NCI-H1417 treated with DMSO at 0.1 percent for 48 hours (cell line): ENCODE results near the gene UNC13B.
"Not testable (repeated sequence)": the region's sequence is repeated elsewhere in the genome, so short reads cannot be mapped to it uniquely, and the experiment has no call there.

ENCODE experiments used
- DNase-seq: peaks from one replicate; lab custom pipeline; 2025; lab: John Stamatoyannopoulos, UW

UNC13B gene

DNA sequence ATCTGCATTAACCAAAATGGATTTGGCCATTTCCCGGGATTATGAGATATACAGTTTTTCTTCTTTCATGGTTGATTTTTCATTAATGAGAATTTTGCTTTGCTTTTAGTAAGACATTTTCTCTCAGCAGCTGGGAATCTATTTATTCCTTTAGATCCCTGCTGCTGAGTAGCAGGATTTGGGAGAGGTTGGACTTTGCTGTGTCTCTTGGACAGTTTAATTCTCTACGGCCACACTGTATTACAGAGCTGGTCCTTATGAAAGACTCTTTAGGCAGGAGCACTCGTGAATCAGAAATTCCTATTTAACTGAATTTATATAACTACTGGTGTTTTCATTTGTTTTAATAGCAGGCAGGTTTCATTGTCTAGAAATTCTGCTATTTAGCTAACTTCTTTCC, 1.6 kb downstream of the UNC13B start:
- no peak for DNase-seq

DNA sequence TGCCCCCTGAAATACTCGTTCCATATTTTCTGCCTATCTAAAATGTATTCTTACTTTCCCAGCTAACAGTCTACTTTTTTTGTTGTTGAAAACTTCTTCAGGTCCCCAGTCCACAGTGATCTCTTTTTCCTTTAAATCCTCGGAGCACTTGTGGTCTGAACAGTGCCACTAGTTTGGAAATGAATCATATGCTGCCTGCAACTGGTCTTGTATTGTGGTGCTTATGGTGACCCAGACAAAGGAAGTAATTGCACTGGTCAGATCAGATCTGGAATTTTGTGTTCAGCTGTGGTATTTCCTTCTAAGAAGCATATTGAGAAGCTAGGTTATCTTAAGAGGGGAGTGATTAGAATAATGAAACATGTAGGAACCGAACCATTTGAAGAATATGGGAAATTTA, 2.9 kb downstream of the UNC13B start:
- DNase-seq: no peak

DNA sequence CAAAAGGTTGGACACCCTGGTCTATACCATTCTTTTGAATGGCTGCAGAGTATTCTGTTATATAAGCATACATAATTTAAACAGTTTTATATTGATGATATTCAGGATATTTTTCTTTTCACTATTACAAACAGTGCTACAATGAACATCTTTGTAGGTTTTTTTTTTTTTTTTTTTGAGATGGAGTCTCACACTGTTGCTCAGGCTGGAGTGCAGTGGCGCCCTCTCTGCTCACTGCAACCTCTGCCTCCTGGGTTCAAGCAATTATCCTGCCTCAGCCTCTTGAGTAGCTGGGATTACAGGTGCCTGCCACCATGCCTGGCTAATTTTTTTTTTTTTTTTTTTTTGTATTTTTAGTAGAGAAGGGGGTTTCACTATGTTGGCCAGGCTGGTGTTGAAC, 5.6 kb downstream of the UNC13B start:
- not testable (repeated sequence) for DNase-seq

DNA sequence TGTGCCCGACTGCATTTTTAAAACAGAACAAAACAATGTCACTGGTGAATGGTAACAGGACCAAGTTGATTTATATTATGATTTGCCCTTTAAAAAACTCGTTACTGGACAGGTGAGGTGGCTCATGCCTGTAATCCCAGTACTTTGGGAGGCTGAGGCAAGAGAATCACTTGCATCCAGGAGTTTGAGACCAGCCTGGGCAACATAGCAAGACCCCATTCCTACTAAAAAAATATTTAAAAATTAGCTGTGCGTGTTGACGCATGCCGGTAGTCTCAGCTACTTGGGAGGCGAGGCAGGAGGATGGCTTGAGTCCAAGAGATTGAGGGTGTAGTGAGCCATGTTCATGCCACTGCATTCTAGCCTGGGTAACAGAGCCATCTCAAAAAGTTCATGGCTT, 7.2 kb downstream of the UNC13B start:
- DNase-seq: no peak

DNA sequence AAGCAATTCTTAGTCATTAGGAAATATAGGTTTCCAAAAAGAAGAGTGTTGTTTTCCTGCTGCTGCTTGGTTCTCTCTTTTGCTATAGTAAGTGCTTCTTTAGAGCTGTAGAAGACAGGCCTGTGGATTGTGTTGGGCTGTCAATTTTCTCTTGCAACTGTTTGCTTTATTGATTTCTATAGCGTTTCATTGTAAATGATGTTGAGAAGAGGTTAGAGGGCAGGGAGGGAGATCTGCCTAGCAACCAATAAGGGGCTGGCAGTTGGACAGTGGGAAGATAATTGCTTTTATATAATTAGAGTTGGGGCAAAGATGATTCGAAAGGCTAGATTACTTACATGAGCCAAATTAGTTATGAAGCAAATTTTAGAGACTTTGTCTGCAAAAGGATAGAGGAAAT, 11.1 kb downstream of the UNC13B start:
- peak; percentile 25 for DNase-seq

DNA sequence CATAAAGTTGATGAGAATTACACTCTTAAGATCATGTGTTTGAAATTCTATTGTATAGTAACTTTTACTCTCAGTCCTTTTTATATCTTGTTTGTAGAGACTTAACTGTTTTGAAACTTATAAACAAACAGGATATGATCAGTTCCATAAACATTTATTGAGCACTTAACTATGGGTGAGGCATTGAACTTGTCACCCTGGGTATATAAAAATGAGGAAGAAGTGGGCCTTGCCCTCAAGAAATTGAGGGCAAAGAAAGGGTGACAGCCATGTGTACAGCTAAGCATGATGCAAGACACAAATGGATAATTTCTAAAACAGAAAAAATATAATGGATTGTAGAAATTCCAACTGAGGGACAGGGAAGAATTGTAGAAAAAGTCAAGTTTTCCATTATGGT, 15.7 kb downstream of the UNC13B start:
- no peak for DNase-seq

DNA sequence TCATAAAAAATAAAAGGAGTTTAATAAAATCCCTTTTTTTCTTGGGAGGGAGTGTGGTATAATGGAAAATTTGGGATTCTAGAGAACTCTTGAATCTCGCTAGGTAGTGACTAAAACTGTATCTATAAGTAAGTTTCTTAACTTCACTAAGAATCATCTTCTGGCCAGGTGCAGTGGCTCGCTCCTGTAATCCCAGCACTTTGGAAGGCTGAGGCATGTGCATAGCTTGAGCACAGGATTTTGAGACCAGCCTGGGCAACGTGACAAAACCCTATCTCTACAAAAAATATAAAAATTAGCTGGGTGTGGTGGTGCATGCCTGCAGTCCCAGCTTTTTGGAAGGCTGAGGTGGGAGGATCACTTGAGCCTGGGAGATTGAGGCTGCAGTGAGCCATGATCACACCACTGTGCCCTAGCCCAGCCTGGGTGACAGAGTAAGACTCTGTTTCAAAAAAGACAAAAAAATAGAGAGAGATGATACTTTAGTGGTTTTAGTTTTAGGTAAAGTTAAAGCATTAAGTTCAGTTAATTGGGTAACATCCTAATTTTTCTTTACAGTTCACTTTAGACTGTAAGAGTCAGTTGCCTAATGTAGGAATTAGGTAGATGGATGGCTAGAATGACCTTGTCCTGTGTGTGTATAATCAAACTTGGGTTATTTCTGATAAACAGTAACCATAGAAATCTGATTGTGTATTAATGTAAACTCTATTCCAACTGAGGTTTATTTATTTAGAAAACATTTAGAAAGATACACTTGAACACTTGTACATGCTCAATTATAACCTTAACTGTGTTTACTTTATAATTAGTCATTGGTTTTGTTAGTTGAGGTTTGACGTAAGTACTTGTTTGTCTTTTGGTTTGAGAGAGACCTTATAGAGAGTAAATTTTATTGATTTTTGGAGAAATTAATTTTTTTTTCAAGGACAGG, 17.8 kb downstream of the UNC13B start:
- DNase-seq: no peak

DNA sequence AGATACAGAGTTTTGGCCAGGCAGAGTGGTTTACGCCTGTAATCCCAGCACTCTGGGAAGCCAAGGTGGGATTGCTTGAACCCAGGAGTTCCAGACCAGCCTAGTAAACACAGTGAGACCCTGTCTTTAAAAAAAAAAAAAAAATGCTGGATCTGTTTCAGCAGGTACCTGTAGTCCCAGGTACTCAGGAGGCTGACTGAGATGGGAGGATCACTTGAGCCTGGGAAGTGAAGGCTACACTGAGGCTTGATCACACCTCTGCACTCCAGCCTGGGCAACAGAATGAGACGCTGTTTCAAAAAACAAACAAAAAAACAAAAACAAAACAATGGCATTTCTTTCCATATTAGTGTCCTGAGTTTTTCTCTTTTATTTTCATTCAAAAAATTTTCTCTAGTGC, 19.0 kb downstream of the UNC13B start:
- DNase-seq: no peak

DNA sequence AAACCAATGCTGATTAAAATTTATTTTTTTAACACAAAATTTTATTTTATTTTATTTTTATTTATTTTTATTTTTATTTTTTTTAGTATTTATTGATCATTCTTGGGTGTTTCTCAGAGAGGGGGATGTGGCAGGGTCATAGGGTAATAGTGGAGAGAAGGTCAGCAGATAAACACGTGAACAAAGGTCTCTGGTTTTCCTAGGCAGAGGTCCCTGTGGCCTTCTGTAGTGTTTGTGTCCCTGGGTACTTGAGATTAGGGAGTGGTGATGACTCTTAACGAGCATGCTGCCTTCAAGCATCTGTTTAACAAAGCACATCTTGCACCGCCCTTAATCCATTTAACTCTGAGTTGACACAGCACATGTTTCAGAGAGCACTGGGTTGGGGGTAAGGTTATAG, 20.6 kb downstream of the UNC13B start:
- DNase-seq: not testable (repeated sequence)

DNA sequence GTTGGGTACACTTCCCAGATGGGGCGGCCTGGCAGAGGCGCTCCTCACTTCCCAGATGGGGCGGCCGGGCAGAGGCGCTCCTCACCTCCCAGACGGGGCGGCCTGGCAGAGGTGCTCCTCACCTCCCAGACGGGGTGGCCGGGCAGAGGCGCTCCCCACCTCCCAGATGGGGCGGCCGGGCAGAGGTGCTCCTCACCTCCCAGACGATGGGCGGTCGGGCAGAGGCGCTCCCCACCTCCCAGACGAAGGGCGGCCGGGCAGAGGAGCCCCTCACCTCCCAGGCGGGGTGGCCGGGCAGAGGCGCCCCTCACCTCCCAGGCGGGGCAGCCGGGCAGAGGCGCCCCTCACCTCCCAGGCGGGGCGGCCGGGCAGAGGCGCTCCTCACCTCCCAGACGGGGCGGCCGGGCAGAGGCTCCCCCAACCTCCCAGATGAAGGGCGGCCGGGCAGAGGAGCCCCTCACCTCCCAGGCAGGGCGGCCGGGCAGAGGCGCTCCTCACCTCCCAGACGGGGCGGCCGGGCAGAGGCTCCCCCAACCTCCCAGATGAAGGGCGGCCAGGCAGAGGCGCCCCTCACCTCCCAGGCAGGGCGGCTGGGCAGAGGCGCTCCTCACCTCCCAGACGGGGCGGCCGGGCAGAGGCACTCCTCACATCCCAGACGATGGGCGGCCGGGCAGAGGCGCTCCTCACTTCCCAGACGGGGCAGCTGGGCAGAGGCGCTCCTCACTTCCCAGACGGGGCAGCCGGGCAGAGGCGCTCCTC, 21.4 kb downstream of the UNC13B start:
- DNase-seq: not testable (repeated sequence)

DNA sequence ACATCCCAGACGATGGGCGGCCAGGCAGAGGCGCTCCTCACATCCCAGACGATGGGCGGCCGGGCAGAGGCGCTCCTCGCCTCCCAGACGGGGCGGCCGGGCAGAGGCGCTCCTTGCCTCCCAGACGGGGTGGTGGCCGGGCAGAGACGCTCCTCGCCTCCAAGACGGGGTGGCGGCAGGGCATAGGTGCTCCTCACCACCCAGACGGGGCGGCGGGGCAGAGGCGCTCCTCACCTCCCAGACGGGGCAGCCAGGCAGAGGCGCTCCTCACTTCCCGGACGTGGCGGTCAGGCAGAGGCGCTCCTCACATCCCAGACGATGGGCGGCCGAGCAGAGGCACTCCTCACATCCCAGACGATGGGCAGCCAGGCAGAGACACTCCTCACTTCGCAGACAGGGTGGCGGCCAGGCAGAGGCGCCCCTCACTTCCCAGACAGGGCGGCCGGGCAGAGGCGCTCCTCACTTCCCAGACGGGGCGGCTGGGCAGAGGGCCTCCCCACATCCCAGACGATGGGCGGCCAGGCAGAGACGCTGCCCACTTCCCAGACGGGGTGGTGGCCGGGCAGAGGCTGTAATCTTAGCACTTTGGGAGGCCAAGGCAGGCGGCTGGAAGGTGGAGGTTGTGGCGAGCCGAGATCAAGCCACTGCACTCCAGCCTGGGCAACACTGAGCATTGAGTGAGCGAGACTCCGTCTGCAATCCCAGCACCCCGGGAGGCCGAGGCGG, 22.1 kb downstream of the UNC13B start:
- not testable (repeated sequence) for DNase-seq

DNA sequence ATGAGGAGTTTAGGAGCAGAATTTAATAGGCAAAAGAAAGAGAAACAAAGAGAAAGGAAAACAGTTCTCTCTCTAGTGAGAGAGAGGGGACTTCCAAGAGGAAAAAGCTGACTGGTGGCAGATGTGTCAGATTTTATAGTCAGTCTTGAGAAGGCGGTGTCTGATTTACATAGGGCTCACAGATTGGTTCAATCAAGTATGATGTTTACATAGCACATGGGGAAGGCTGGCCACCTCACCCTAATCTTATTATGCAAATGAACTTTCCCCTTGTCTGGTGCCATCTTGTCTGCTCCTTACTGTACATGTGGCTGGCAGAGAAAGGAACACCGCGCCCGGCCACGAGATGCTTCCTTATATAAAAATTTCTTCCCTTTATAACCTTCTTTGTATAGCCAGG, 24.7 kb downstream of the UNC13B start:
- DNase-seq: no peak

DNA sequence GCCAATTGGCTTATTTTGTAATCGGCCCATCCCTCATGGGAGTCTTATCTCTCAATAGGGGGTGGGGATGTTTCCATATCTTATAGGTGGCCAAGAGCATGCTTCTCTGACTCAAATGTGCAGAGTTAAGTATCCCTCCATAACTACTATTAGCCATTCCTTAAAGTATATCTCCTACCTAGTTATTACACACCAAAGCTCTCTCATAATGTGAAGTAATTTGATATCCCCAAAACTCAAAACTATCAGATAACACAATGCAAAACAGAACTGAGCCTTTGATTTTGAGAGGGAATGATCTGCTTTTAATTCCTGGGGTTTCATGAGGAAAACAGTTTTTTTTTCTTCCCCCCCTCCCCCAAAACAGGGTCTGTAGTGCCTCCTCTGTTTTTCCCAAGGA, 28.4 kb downstream of the UNC13B start:
- DNase-seq: no peak

DNA sequence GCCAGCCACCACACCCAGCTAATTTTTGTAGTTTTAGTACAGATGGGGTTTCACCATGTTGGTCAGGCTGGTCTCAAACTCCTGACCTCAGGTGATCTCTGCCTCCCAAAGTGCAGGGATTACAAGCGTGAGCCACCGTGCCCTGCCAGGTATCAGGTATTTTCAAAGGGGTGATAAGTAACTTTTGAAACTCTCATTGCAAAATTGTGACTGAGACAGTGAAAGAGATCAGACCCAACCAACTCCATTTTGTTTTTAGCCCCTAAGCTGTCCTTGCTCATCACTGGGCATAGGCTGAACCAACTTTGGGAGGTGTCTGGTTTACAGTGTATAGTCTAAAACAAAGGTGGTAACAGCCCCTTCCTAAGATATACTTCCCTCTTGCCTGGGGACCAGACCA, 29.3 kb downstream of the UNC13B start:
- DNase-seq: no peak

DNA sequence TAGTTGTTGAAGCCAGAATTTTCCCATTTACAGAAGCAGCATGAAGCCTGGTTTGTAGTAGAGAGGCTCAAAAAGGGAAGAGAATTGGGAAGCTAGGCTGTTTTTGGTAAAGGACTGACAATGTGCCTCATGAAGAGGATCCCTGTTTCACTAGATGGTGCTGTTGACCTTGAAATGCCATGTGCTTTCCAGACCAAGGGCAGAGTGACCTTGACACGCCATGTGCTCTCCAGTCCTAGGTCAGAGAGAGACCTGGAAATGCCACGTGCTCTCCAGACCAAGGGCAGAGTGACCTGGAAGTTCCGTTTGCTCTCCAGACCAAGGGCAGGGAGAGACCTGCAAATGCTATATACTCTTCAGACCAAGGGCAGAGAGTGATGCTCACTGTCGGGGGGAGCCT, 32.0 kb downstream of the UNC13B start:
- no peak for DNase-seq

DNA sequence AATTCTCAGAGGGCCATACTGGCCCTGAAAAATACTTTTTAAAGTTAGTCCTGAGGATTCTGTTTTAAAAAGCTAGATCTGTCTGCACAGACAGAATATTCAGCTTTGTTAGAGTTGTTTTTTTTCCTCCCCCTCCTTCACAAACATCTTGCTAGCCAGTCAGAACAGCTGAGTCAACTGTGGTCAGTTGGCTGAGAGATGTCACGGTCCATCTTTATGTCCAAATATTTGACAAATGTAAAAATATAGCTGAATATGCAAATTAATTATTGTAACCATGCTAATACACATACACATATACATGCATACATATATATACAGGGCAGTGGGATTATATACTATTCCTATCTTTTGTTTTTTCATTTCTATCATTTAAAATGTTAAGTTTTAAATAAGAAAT, 33.9 kb downstream of the UNC13B start:
- DNase-seq: no peak

DNA sequence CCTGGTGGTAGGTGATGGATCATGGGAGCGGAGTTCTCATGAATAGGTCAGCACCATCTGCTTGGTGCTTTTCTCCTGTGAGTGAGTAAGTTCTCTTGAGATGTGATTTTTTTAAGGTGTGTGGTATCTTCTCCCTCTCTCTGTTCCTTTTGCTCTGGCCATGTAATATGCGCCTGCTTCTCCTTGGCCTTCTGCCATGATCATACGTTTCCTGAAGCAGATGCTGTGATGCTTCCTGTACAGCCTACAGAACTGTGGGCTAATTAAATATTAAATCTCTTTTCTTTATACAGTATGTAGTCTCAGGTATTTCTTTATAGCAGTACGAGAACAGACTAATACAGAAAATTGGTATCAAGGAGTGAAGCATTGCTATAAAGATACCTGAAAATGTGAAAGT, 36.4 kb downstream of the UNC13B start:
- no peak for DNase-seq

DNA sequence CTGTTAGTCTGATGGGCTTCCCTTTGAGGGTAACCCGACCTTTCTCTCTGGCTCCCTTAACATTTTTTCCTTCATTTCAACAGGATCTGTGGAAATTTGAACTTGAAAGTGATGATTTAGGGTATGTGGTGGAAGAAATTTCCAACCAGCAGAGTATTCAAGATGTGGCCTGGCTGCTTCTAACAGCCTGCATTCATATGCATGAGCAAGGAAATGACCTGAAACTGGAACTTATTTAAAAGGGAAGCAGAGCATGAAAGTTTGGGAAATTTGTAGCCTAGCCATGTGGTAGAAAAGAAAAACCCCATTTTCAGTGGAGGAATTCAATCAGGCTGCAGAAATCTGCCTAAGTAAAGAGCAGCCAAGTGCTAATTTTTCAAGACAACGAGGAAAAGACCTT, 41.7 kb downstream of the UNC13B start:
- DNase-seq: no peak

DNA sequence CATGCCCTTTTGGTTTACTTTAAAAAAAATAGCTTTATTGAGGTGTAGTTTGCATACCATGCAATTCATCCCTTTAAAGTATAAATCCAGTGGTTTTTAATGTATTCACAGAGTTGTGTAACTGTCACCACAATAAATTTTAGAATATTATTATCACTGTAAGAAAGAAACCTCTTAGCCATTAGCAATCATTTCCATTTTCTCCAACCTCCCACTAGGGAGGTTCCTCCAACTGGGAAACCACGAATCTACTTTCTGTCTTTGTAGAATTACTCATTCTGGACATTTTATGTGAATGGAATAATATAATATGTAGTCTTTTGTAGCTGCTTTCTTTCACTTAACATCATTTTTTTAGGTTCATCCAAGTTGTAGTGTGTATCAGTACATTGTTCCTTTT, 43.5 kb downstream of the UNC13B start:
- DNase-seq: no peak

DNA sequence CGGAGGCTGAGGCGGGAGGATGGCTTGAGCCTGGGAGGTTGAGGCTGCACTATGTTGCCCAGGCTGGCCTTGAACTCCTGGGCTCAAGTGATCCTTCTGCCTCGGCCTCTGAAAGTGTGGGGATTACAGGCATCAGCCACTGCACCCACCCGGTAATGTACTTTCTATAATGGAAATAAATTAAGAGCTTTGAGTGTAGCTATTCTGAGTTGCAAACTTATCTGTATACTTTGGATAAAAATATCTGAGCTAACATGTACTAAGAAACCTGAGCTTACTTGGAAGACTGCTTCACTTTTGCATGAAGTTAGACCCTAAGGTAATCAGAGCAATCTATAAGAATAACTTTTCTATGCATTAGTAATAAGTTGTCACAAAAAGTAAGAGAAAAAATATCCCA, 50.0 kb downstream of the UNC13B start:
- DNase-seq: no peak

DNA sequence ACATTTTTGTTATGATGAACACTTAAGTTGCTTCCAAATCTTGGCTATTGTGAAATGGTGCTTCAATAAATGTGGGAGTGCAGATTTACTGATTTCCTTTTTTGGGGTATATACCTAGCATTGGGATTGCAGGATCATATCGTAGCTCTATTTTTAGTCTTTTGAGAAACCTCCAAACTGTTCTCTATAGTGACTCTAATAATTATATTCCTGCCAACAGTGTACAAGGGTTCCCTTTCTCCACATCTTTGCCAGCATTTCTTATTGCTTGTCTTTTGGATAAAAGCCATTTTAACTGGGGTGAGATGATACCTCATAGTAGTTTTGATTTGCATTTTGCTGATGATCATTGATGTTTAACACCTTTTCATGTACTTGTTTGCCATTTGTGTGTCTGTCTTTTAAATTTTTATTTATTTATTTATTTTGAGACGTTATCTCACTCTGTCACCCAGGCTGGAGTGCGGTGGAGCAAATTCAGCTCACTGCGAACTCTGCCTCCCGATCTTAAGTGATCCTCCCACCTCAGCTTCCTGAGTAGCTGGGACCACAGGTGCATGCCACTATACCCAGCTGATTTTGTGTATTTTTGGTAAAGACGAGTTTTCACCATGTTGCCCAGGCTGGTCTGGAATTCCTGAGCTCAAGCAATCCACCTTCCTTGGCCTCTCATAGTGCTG, 59.0 kb downstream of the UNC13B start:
- DNase-seq: no peak

DNA sequence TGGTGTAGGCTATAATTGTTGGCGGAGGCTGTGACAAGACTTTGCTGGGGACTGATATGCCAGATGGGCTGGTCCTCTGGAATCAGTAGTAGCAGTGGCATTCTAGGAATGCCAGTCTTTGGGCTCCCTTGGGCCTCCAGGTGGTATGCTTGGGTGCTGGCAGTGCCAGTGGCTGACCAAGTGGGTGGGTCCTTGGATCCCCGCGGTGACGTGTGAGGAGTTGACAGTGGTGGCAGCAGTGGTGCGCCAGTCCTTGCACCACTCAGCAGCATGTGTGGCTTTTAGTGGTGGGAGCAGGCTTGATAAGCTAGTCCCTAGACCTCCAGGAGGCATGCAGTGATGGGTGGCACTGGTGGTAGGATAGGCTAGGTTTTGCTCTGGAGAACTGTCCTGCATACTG, 63.9 kb downstream of the UNC13B start:
- DNase-seq: no peak
